ENCODE data around the gene ATAT1.

DNA sequence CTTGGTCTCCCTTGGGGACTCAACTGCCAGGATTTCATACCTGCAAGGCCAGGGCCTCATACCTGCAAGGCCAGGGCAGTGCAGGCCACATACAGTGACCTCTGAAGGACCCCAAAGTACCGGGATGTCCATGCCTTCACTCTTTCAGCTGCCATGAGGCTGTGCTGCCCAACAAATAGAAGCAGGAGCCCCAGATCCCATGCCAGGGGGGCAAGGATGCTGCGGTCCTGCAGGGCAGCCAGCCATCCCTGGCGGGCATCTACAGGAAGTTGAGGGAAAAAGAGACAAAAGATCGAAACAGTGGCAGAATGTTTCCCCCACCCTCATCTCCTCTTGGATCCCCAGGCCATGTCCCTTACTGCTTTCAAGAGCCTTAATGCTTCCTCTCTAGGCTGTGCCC, 63.3 kb downstream of the ATAT1 start:
- TF ChIP-seq, protein P1, sequence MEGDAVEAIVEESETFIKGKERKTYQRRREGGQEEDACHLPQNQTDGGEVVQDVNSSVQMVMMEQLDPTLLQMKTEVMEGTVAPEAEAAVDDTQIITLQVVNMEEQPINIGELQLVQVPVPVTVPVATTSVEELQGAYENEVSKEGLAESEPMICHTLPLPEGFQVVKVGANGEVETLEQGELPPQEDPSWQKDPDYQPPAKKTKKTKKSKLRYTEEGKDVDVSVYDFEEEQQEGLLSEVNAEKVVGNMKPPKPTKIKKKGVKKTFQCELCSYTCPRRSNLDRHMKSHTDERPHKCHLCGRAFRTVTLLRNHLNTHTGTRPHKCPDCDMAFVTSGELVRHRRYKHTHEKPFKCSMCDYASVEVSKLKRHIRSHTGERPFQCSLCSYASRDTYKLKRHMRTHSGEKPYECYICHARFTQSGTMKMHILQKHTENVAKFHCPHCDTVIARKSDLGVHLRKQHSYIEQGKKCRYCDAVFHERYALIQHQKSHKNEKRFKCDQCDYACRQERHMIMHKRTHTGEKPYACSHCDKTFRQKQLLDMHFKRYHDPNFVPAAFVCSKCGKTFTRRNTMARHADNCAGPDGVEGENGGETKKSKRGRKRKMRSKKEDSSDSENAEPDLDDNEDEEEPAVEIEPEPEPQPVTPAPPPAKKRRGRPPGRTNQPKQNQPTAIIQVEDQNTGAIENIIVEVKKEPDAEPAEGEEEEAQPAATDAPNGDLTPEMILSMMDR (IDR thresholded peaks at IDR 0.05) = no peak
- TF ChIP-seq POLR2A (IDR thresholded peaks at IDR 0.05) (no peak), POLR2AphosphoS5 (IDR thresholded peaks at IDR 0.05) (no peak)

Data from stomach (tissue), 4 donors.